ENCODE results near the gene LRP11.
"Not testable (repeated sequence)": the region's sequence is repeated elsewhere in the genome, so short reads cannot be mapped to it uniquely, and the experiment has no call there.

The LRP11 gene

DNA sequence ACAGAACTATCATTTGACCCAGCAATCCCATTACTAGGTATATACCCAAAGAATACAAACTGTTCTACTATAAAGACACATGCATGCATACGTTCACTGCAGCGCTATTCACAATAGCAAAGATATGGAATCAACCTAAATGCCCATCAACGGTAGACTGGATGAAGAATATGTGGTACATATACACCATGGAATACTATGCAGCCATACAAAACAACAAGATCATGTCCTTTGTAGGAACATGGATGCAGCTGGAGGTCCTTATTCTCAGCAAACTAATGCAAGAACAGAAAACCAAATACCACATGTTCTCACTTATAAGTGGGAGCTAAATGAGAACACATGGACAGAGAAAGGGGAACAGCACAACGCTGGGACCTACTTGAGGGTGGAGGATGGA is 15.8 kb downstream of the LRP11 start:
- not testable (repeated sequence) for DNase-seq (ENCODE audit: low spot score)

- DNase-seq (ENCODE audit: low spot score): no peak
These were observed 16.3 kb downstream of the LRP11 start for GRCh38 chr6:149847939-149848267.

DNA sequence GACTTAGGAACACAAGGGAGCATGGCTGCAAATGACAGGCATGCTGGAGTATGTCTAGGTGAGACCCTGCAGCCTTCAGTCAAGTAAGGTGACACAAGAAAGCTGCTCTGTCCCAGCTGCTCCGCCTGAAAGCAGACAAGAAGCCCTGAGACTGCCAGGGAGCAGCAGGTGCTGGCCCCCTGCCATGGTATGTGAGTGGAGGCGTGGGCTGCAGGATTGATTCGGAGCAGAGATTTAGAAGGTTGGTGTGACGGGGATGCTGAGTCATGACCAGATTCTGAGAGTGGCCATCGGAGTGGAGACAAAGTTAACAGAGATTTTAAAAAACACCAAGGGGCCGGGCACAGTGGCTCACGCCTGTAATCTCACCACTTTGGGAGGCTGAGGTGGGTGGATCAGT is 17.8 kb downstream of the LRP11 start:
- DNase-seq (ENCODE audit: low spot score): no peak

DNA sequence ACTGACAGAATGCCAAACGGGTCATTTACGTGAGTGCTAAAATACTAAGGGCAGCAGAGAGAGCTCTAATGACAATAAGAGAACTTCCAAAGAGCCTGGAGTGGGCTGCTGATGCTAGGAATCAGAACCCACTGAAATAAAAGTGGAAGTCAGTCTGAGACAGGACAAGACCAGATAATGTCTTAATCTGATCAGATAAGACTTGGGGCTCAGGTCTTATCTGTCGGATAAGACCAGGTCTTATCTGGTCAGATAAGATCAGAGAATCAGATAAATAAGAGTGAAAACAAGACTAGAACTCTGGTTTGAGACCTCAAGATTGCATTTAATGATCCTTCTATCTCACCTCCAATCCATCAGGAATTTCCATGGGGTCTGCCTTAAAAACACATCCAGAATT is 18.6 kb downstream of the LRP11 start:
- DNase-seq (ENCODE audit: low spot score): no peak

DNA sequence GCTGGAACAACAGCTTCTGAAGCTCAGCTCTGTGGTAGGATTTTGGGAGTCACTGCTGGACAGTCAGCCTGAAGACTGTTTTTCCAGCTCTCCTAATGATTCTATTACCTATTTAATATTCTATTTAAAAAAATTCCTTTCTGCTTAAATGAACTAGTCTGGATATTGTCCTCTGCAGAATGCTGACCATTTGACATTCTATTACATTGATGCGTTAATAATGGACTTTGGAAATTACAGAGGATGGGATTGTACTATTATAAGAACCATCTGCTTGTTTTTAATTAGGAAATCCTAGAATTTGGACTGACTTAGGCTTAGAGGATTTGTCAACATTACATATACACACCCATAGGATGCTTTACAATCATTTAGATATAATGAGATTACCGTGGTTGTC is 19.7 kb downstream of the LRP11 start:
- DNase-seq (ENCODE audit: low spot score): no peak

DNA sequence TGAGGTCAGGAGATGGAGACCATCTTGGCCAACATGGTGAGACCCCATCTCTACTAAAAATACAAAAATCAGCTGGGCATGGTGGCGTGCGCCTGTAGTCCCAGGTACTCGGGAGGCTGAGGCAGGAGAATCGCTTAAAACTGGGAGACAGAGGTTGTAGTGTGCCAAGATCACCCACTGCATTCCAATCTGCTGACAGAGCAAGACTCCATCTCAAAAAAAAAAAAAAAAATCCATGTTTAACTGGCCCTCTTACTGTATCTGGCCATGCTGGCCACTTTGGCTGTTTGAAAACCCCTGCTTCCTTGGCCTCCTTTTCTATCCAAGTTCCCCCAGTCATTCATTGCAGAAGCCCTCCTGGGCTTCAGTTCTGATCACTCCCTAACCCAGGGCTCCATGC is 20.1 kb downstream of the LRP11 start:
- not testable (repeated sequence) for DNase-seq (ENCODE audit: low spot score)

- DNase-seq (ENCODE audit: low spot score): no peak
These were observed 21.0 kb downstream of the LRP11 start for GRCh38 chr6:149843051-149843633.

DNA sequence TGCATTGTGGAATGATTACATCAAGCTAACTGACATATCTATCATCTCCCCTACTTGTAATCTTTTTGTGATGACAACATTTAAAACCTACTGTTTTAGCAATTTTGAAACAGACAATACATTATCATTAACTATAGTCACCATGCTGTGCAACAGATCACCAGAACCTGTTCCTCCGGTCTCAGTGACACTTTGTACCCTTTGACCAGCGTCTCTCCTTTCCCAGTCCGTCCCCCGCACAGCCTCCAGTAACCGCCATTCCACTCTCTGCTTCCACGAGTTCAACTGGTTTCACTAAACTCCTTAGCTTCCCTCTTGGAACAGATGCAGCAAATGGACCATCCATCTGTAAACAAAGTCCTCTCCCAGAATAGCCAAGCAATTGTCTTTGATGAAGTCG is 21.8 kb downstream of the LRP11 start:
- no peak for DNase-seq (ENCODE audit: low spot score)

- DNase-seq (ENCODE audit: low spot score): peak; percentile 45
These were observed 23.6 kb downstream of the LRP11 start for GRCh38 chr6:149840345-149841075.

DNA sequence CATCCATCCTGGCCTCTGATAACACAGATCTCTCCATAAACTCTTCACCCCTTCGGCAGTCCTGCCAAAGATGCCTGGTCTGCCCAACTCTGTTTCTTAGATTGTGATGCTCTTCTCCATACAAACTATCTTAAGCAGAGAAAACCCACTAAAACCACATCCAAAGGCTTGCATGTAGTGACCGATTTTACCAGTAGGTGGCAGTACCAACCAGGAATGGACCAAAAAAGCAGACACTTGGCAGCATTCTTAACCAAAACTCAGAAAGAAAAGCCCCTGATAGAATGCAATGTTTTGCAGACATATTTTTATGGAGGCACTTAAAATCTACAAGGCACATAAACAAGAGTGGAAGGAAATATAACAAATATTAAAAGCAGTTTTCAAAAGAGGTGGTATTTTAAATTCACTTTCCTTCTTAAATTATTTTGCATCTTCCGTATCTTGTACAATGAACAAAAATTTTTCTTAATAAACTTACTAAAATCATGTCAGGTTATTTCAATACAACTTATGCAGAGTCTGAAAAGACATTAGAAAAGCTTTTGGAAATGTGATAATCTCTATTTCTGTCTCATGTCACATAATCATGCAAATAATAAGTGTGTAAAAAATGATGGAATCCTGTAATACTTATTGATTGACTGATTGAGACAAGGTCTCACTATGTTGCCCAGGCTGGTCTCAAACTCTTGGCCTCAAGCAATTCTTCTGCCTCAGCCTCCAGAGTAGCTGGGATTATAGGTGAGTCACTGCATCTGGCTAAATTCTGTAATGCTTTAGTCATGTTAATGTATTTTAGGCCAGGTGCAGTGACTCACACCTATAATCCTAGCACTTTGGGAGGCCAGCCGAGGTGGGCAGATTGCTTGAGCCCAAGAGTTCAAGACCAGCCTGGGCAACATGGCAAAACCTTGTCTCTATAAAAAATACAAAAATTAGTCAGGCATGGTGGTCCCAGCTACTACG is 29.4 kb downstream of the LRP11 start:
- DNase-seq (ENCODE audit: low spot score): peak; percentile 83

- DNase-seq (ENCODE audit: low spot score): no peak
These were observed 30.5 kb downstream of the LRP11 start for GRCh38 chr6:149833651-149834050.

GRCh38 chr6:149831308-149831820 is 32.8 kb downstream of the LRP11 start:
- DNase-seq (ENCODE audit: low spot score): no peak

- DNase-seq (ENCODE audit: low spot score): no peak
These were observed 33.3 kb downstream of the LRP11 start for GRCh38 chr6:149830731-149831307.

- no peak for DNase-seq (ENCODE audit: low spot score)
These were observed 38.9 kb downstream of the LRP11 start for GRCh38 chr6:149825292-149825691.

- DNase-seq (ENCODE audit: low spot score): no peak
These were observed 41.1 kb downstream of the LRP11 start for GRCh38 chr6:149823013-149823412.

GRCh38 chr6:149821492-149821891 is 42.7 kb downstream of the LRP11 start:
- no peak for DNase-seq (ENCODE audit: low spot score)

DNA sequence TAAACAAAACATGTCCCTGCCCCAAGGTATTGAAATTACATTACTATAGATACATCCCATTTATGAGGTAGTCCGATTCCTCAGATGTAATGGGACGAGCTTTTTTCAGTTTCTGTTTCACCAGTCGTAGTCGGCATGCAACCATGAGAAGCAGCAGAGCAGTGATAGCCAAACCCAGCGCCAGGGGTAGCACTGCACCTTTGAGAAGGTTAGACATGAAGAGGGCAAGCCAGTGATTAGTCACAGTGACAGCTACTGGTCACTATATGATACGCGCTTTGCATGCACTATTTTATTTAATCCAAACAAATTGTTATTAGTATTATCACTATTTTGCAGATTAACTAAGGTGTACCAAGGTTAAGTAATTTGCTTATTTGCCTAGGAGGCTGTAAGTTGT is 43.7 kb downstream of the LRP11 start:
- no peak for DNase-seq (ENCODE audit: low spot score)

DNA sequence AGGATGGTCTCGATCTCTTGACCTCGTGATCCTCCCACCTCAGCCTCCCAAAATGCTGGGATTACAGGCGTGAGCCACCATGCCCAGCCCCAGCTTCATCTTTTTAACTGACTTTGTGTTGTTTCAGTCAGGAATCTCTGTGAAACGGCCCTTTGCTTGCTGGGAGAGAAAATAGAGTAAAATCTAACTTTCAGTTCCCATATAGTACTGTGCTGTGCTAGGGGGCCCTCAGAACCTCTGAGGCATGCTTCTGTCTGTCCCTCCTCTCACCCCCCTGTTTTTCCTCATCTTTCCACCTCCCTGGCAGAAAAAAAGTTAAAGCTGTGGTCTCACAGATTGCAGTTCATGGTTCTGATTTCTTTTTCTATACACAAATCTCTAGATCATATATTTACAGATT is 48.4 kb downstream of the LRP11 start:
- DNase-seq (ENCODE audit: low spot score): no peak

GRCh38 chr6:149813351-149813750 is 50.8 kb downstream of the LRP11 start:
- no peak for DNase-seq (ENCODE audit: low spot score)

GRCh38 chr6:149809798-149810197 is 54.4 kb downstream of the LRP11 start:
- no peak for DNase-seq (ENCODE audit: low spot score)

- DNase-seq (ENCODE audit: low spot score): no peak
These were observed 58.0 kb downstream of the LRP11 start for GRCh38 chr6:149806127-149806526.

DNA sequence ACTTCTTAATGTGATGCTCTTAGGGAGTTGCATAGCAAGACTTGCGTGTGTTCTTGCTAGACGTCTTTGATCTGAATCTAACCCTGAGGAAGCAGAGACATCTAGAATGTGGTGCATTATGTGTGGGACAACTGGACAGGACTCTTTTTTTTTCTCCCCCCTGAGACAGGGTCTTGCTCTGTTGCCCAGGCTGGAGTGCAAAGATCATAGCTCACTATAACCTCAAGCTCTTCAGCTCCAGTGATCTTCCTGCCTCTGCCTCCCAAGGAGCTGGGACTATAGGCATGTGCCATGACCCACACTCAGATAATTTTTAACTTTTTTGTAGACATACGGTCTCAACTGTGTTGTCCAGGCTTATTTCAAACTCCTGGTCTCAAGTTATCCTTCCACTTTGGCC is 80.6 kb downstream of the LRP11 start:
- no peak for DNase-seq (ENCODE audit: low spot score)

Measured in CD4-positive, alpha-beta T cell treated with Interleukin-2 at 100 ng/mL for 4 hours (primary cell).